ENCODE results near the gene RAD51B.

- no peak for TF ChIP-seq CTCF (IDR thresholded peaks at IDR 0.05)
- no peak for TF ChIP-seq POLR2A (IDR thresholded peaks at IDR 0.05)
Measured at GRCh38 chr14:68283378-68284123, 464.0 kb downstream of the RAD51B start.

All from thyroid gland (tissue), 4 donors.